Endothelial cell (in vitro differentiated cells): Measurements from ENCODE around the gene SEC16A. TPM values are rescaled to one million over a fixed set of nuclear protein-coding genes. Genes with fewer than 3 reads are reported as not detected.

Experiments used
- DNase-seq: peaks from one replicate; pipeline ENCODE4 v3.0.0; 2021; ENCODE audit warnings: low spot score
- H3K27ac Mint-ChIP-seq: one replicate; pipeline ENCODE4 v1.8.0; 2021; ENCODE audit warnings: mixed read lengths, inconsistent platforms; ENCODE audit not compliant: unreplicated experiment
- H3K27me3 Mint-ChIP-seq: one replicate; pipeline ENCODE4 v1.8.0; 2021; ENCODE audit warnings: mild to moderate bottlenecking, moderate library complexity, mixed read lengths, inconsistent platforms; ENCODE audit not compliant: unreplicated experiment
- H3K36me3 Mint-ChIP-seq: one replicate; pipeline ENCODE4 v1.8.0; 2021; ENCODE audit warnings: mild to moderate bottlenecking, low read depth, mixed read lengths, inconsistent platforms; ENCODE audit not compliant: unreplicated experiment
- H3K4me1 Mint-ChIP-seq: one replicate; pipeline ENCODE4 v1.8.0; 2021; ENCODE audit warnings: mild to moderate bottlenecking, mixed read lengths, inconsistent platforms; ENCODE audit not compliant: unreplicated experiment
- H3K4me3 Mint-ChIP-seq: one replicate; pipeline ENCODE4 v1.8.0; 2021; ENCODE audit warnings: mild to moderate bottlenecking, mixed read lengths, inconsistent platforms; ENCODE audit not compliant: unreplicated experiment
- H3K9me3 Mint-ChIP-seq: one replicate; pipeline ENCODE4 v1.8.0; 2021; ENCODE audit warnings: mixed read lengths, inconsistent platforms; ENCODE audit not compliant: unreplicated experiment
- CTCF ChIP-seq: fragments of 200-600 bp; sonication (generic); IDR thresholded peaks from one replicate; pipeline ENCODE4 v1.5.0; 2021; ENCODE audit warnings: antibody characterized with exemption; ENCODE audit not compliant: unreplicated experiment
- total RNA-seq: library from RNA; stranded (reverse); fragmentation: NEBNext Ultra II Directional; extraction: Animal tissue kit (Norgen Biotek cat#: 25700); gene quantifications from one replicate; pipeline ENCODE4 v1.2.1, GENCODE V29; 2021; ENCODE audit not compliant: unreplicated experiment

The SEC16A gene
- total RNA-seq, 1 donor from 2014 or later = 79.5 TPM

GRCh38 chr9:136443087-136443486 lies 39.8 kb downstream of the SEC16A start:
- Mint-ChIP-seq H3K4me3 (peak overlapping the region; percentile 52), H3K9me3 (no peaks in the 10 kb centered on the region), H3K27ac (peak overlapping the region; percentile 77), H3K4me1 (peaks cover 3% of the 10 kb centered on the region), H3K36me3 (peaks cover 48% of the 10 kb centered on the region), H3K27me3 (peaks cover 27% of the 10 kb centered on the region)
- no peak for TF ChIP-seq CTCF
- no peak for DNase-seq

DNA sequence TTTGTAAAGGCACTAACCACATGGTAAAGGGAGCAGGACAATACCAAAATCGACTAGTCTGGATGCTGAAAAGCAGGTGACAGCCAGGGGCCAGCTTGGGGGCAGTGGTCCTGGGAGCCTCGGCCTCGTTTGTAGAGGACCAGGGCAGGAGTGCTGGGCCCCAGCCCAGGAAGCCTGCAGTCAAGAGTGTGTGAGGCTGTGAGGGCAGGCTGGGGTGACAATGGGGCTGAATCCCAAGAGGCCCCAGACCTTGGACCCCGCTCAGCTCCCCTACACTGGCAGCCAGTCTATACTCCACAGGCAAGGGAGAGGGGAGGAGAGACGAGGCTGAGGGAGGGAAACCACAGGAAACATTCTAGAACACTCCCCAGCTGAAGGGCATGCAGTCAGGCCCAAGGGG lies 40.6 kb downstream of the SEC16A start:
- H3K36me3 Mint-ChIP-seq = peaks cover 42% of the 10 kb centered on the region
- no peak overlapping the region for H3K4me3 Mint-ChIP-seq

GRCh38 chr9:136441681-136442245 lies 41.1 kb downstream of the SEC16A start:
- peak overlapping the region; percentile 81 for H3K4me3 Mint-ChIP-seq

More for the DNA sequence above, 40.6 kb downstream of the SEC16A start:
- no peak for TF ChIP-seq CTCF
- no peak for DNase-seq
- Mint-ChIP-seq H3K9me3 (no peaks in the 10 kb centered on the region), H3K27ac (no peak overlapping the region), H3K4me1 (peaks cover 7% of the 10 kb centered on the region), H3K27me3 (peaks cover 25% of the 10 kb centered on the region)

DNA sequence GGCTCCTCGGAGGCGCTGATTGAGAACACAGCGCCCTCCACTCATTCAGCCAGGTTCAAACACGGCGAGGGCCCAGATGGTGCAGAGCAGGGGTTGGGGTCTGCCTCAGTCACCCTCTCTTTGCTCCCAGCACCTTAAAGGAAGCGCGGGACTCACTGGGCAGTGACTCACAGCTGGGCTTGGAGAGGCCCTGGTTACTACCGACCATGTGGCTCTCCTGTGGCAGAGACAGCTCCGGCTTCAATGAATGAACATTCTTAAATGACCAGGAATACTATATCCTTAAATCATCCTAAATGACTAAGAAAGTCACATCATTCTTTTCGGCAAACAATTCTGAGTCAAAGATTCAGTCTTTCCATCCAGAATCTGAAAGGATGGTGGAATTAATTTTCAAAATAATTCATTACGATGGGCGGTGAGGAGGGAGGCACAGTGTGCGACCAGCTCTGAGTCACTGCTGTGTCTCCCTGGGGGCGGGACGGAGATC lies 41.6 kb downstream of the SEC16A start:
- H3K4me3 Mint-ChIP-seq = peak overlapping the region; percentile 81
- peaks cover 31% of the 10 kb centered on the region for H3K36me3 Mint-ChIP-seq
- H3K27me3 Mint-ChIP-seq = peaks cover 25% of the 10 kb centered on the region
- H3K9me3 Mint-ChIP-seq = no peaks in the 10 kb centered on the region
- TF ChIP-seq CTCF = no peak
- peaks cover 16% of the 10 kb centered on the region for H3K4me1 Mint-ChIP-seq
- no peak overlapping the region for H3K27ac Mint-ChIP-seq
- DNase-seq = no peak

More at GRCh38 chr9:136441681-136442245, 41.1 kb downstream of the SEC16A start:
- Mint-ChIP-seq H3K36me3 (peaks cover 37% of the 10 kb centered on the region), H3K27me3 (peaks cover 27% of the 10 kb centered on the region), H3K9me3 (no peaks in the 10 kb centered on the region), H3K4me1 (peaks cover 12% of the 10 kb centered on the region), H3K27ac (no peak overlapping the region)
- TF ChIP-seq CTCF = no peak
- no peak for DNase-seq
